ENCODE data around the gene DRC3.

The DRC3 gene

DNA sequence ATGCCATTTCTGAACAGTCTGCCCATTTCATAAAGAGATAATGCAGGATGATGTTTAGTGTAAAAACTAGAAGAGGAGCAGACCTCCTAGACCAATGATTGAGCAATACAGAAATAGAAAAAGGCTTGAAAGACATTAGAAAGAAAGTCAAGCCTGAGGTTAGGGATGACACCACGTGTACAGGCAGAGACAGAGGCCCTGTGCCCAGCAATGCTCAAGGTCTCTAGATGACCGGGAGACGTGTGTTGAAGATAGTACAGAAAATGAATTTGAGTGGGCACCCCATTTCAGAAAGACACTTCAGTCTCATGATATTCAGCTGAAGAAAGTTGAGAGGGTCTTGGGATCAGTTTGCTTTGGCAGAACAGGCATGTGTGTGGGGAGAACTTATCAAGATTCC lies 71.9 kb downstream of the DRC3 start:
- FAIRE-seq, result no peak
- no peak for DNase-seq (ENCODE audit: low spot score)

DNA sequence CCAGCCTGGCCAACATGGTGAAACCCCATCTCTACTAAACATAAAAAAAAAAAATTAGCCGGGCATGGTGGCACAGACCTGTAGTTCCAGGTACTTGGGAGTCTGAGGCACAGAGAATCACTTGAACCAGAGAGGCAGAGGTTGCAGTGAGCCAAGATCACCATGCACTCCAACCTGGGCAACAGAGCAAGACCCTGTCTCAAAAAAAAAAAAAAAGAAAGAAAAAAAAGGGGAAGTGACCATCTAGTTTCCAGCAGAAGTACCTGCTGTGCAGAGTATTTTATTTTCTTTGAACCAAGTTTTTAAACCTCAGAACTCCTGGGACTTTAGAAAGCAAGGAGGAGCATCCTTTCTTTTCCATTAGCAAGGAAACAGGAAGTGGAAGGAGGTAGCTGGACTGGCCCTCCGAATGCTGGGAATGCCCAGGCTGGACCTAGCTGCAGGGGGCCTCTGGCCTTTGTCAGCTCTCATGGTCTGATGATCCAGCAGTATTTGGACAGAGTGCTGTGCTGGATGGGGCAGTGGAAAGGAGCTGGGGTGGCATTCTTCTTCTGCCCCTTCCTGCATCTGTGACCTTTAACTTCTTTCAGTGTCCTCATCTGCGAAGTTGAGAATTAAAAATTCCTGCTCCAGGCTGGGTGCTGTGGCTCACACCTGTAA lies 73.2 kb downstream of the DRC3 start:
- FAIRE-seq (no peak), DNase-seq (ENCODE audit: low spot score) (no peak)

DNA sequence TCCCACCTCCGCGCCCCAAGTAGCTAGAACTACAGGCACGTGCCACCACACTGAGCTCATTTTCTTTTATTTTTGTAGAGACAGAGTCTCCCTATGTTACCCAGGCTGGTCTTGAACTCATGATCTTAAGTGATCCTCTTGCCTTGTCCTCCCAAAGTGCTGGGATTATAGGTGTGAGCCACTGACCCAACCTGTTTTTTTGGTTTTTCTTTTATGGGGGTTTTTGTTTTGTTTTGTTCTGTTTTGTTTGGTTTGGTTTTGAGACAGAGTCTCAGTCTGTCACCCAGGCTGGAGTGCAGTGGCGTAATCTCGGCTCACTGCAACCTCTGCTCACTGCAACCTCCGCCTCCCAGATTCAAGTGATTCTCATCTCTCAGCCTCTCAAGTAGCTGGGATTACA lies 82.9 kb downstream of the DRC3 start:
- FAIRE-seq, result no peak

DNA sequence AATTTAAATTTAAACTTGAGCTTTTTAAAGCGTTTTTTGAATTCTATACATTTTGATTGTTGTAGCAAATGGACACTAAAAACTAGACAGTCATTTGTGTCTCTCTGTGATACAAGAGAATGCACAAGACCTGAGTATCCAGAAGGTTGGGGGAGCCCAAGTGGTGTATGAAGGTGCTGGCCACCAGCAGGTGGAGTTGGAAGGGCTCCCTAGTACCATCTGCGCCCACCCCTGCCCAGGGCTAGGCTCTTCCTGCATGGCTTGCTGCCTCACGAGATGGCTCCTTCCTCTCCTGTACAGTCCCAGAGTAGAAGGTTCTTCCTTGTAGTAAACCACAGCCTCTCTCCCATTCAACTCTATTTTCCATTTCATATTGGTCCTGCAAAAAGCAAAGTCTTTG lies 83.6 kb downstream of the DRC3 start:
- DNase-seq (ENCODE audit: low spot score) (no peak), FAIRE-seq (no peak)

More for the DNA sequence above, 82.9 kb downstream of the DRC3 start:
- DNase-seq (ENCODE audit: low spot score), result no peak

DNA sequence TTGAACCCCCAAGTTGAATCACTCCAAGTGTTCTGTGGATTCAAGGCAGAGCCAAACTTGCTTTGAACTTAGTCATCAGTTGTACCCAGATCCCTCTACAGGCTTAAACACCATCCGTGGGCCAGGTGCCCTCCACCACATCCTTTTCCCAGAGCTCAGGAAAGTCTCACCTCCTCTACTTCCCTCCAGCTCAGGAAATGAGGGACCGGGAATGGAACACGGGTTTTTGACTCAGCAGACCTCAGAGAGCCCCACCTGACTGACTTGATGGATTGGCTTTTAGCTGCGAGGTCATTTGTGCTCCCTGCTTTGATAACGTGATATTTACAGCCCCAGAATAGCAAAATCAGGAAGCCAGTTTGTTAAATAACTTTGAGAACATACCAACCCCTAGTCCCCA lies 86.6 kb downstream of the DRC3 start:
- FAIRE-seq (no peak), DNase-seq (ENCODE audit: low spot score) (no peak)

DNA sequence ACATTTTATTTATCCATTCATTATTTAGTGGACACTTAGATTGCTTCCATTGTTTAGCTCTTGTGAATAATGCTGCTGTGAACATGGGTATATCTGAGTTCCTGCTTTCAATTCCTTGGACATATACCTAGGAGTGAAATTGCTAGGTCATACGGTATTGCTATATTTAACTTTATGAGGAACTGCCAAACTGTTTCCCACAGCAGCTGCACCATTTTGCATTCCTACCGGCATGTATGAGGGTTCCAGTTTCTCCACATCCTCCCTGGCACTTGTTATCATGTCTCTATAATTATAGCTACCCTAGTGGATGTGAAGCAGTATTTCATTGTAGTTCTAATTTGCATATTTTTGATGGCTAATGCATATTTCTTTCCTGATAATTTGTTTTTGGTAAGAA lies 91.4 kb downstream of the DRC3 start:
- DNase-seq (ENCODE audit: low spot score), result no peak
- no peak for FAIRE-seq

DNA sequence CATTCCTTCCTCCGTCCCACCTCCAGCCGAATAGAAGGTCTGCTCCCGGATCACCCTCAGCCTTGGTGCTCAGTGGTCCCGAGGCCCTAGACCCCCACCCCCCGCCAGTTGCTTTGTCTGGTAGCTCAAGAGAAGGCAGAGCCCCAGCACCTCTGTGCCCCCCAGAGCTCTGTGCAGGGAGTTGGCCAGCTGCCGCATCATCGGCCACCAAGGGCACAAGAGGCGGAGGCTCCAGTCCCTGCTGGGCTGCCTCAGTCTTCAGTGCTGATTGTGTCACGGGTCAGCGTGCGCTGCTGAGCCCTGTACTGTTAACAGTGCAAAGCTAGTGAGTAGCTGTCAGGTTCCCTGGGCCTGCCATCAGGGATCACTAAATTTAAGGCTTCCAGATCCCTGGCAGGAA lies 92.9 kb downstream of the DRC3 start:
- no peak for DNase-seq (ENCODE audit: low spot score)
- no peak for FAIRE-seq
